ENCODE measurements around the gene PTRHD1. TPM values are rescaled to one million over a fixed set of nuclear protein-coding genes. Genes with fewer than 3 reads are reported as not detected.

PTRHD1 gene
- polyA plus RNA-seq, 1 donor from 2014 or later, result 69.9 TPM

Other genes starting within 250 kb of the PTRHD1 start
- 2.6 TPM for gene CENPO, start within 50 bp of the PTRHD1 start, polyA plus RNA-seq
- 25.9 TPM for gene ADCY3, start 126.8 kb upstream of the PTRHD1 start, polyA plus RNA-seq
- gene DNAJC27, start 178.6 kb upstream of the PTRHD1 start, polyA plus RNA-seq, result 4.9 TPM
- 0.04 TPM for gene EFR3B, start 248.7 kb upstream of the PTRHD1 start, polyA plus RNA-seq

All from IgD-negative memory B cell (primary cell).